Neural cell (in vitro differentiated cells): ENCODE measurements around the gene MYPN. TPM values are rescaled to one million over a fixed set of nuclear protein-coding genes. Genes with fewer than 3 reads are reported as not detected.
A peak's percentile ranks its signal among the peaks of the same experiment; 100 is the strongest.
"Not testable (repeated sequence)": the region's sequence is repeated elsewhere in the genome, so short reads cannot be mapped to it uniquely, and the experiment has no call there.

Source experiments
- H2AFZ ChIP-seq: fragments of 200-600, 300-800 bp; sonication (generic), shearing (Covaris generic); 2 replicates; pipeline ENCODE4 v1.6.0; 2014; ENCODE audit warnings: low read depth, mild to moderate bottlenecking, antibody characterized with exemption, low read length, moderate library complexity
- H3F3A ChIP-seq: fragments of 200-600 bp; shearing (Covaris generic); 2 replicates; pipeline ENCODE4 v1.6.1; 2016; ENCODE audit warnings: mild to moderate bottlenecking, moderate library complexity, mixed read lengths, antibody characterized with exemption, low read length; ENCODE audit not compliant: insufficient read depth, poor library complexity, severe bottlenecking
- H3K27ac ChIP-seq: fragments of 200-600, 300-800 bp; sonication (generic), shearing (Covaris generic); 2 replicates; pipeline ENCODE4 v1.5.1; 2014; ENCODE audit warnings: mild to moderate bottlenecking, low read length, moderate library complexity
- H3K27me3 ChIP-seq: fragments of 300-800, 200-600 bp; sonication (generic), shearing (Covaris generic); 2 replicates; pipeline ENCODE4 v1.6.0; 2014; ENCODE audit warnings: mild to moderate bottlenecking, low read depth, low read length, moderate library complexity; ENCODE audit not compliant: insufficient read depth
- H3K36me3 ChIP-seq: fragments of 300-800, 200-600 bp; sonication (generic), shearing (Covaris generic); 2 replicates; pipeline ENCODE4 v1.5.1; 2014; ENCODE audit warnings: mild to moderate bottlenecking, antibody characterized with exemption, low read length, moderate library complexity; ENCODE audit not compliant: insufficient read depth
- H3K4me2 ChIP-seq: fragments of 300-800, 200-600 bp; sonication (generic), shearing (Covaris generic); 2 replicates; pipeline ENCODE4 v1.6.0; 2014; ENCODE audit warnings: mild to moderate bottlenecking, low read length
- H3K4me3 ChIP-seq: fragments of 300-800, 200-600 bp; sonication (generic), shearing (Covaris generic); 2 replicates; pipeline ENCODE4 v1.5.1; 2014; ENCODE audit warnings: mild to moderate bottlenecking, low read length, moderate library complexity
- H3K79me2 ChIP-seq: fragments of 200-600 bp; shearing (Covaris generic); replicated peaks from 2 replicates; pipeline ENCODE4 v1.6.0; 2014; ENCODE audit warnings: mild to moderate bottlenecking, low read length, moderate library complexity; ENCODE audit not compliant: insufficient read depth
- H3K9ac ChIP-seq: fragments of 300-800, 200-600 bp; sonication (generic), shearing (Covaris generic); 2 replicates; pipeline ENCODE4 v1.6.1; 2016; ENCODE audit warnings: mild to moderate bottlenecking, low read length, mixed read lengths
- H3K9me2 ChIP-seq: fragments of 200-600 bp; shearing (Covaris generic); 2 replicates; pipeline ENCODE4 v1.6.1; 2016; ENCODE audit warnings: mild to moderate bottlenecking, low read length, mixed read lengths; ENCODE audit not compliant: insufficient read depth
- H3K9me3 ChIP-seq: fragments of 200-600, 300-800 bp; sonication (generic), shearing (Covaris generic); 2 replicates; pipeline ENCODE4 v1.6.1; 2016; ENCODE audit warnings: mild to moderate bottlenecking, mixed run types, low read length, moderate library complexity, mixed read lengths
- H4K20me1 ChIP-seq: fragments of 200-600 bp; shearing (Covaris generic); 2 replicates; pipeline ENCODE4 v1.6.1; 2016; ENCODE audit warnings: mild to moderate bottlenecking, mixed run types; ENCODE audit not compliant: insufficient read depth
- CTCF ChIP-seq: fragments of 450-650 bp; IDR thresholded peaks from 2 replicates; pipeline ENCODE4 v1.5.1; 2014; ENCODE audit warnings: antibody characterized with exemption, mild to moderate bottlenecking, moderate library complexity; ENCODE audit not compliant: poor library complexity, severe bottlenecking
- EP300 ChIP-seq: fragments of 450-650 bp; conservative IDR thresholded peaks from 2 replicates; pipeline ENCODE4 v1.6.1; 2014; ENCODE audit warnings: antibody characterized with exemption, mild to moderate bottlenecking, moderate library complexity; ENCODE audit not compliant: poor library complexity, severe bottlenecking
- EZH2 ChIP-seq: fragments of 200-600, 300-800 bp; shearing (Covaris generic), sonication (generic); IDR thresholded peaks from 2 replicates; pipeline ENCODE4 v1.6.1; 2014; ENCODE audit warnings: antibody characterized with exemption, low read length, borderline replicate concordance, mild to moderate bottlenecking; ENCODE audit not compliant: insufficient read depth, poor library complexity, severe bottlenecking
- MXI1 ChIP-seq: fragments of 450-650 bp; conservative IDR thresholded peaks from 2 replicates; pipeline ENCODE4 v1.6.1; 2014; ENCODE audit warnings: antibody characterized with exemption, mild to moderate bottlenecking; ENCODE audit not compliant: poor library complexity, severe bottlenecking
- POLR2AphosphoS5 ChIP-seq: IDR thresholded peaks from 2 replicates; pipeline ENCODE4 v1.6.1; 2012
- RAD21 ChIP-seq: fragments of 450-650 bp; conservative IDR thresholded peaks from 2 replicates; pipeline ENCODE4 v1.6.1; 2014; ENCODE audit warnings: antibody characterized with exemption, mild to moderate bottlenecking, moderate library complexity
- SMC3 ChIP-seq: fragments of 450-650 bp; conservative IDR thresholded peaks from 2 replicates; pipeline ENCODE4 v1.6.1; 2014; ENCODE audit warnings: antibody characterized with exemption, mild to moderate bottlenecking, moderate library complexity; ENCODE audit not compliant: poor library complexity
- TAF1 ChIP-seq: IDR thresholded peaks from 2 replicates; pipeline ENCODE4 v1.6.1; 2012; ENCODE audit warnings: low read depth
- polyA plus RNA-seq: library from polyadenylated mRNA; depleted of rRNA; stranded (reverse); fragments of >200 nt; gene quantifications from 2 replicates; pipeline ENCODE4 v1.2.3, GENCODE V29; 2014
- TF ChIP-seq, protein P1 (sequence below): IDR thresholded peaks from 2 replicates; pipeline ENCODE4 v1.6.1; 2012; ENCODE audit warnings: borderline replicate concordance

Gene MYPN
- polyA plus RNA-seq, 1 donor from 2014 or later = not detected

DNA sequence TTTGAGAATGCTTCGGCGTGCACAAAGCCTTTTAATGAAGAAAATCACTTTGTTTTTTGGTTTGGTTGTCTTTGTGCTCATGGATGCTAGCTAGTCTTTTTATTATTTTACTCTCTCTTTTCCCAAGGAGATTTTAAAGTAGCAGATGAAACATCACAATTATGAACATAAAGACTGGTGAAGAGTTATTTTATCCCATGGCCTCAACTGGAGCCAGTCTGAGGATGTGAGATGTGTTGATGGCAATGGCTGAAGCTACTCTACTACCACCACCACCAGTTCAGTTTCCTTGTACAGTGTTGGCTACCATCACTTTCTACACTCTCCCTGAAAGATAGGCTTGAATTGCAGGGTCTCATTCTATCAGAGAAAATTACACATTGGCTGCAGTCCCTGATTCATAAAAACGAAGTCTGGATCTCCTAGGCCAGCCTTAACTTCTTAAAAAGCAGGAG is 33.7 kb upstream of the MYPN start:
- Histone ChIP-seq H3K36me3 (no peaks in the 10 kb centered on the region), H3K27ac (peak overlapping the region; percentile 43), H4K20me1 (no peaks in the 10 kb centered on the region), H3F3A (no peaks in the 10 kb centered on the region), H3K27me3 (no peaks in the 10 kb centered on the region), H2AFZ (peak overlapping the region; percentile 97), H3K4me2 (peak overlapping the region; percentile 79), H3K9me2 (no peaks in the 10 kb centered on the region), H3K9ac (peak overlapping the region; percentile 27), H3K9me3 (no peaks in the 10 kb centered on the region), H3K79me2 (peaks cover 38% of the 10 kb centered on the region), H3K4me3 (peak overlapping the region; percentile 100)
- no peak for TF ChIP-seq EP300
- TF ChIP-seq, protein P1, sequence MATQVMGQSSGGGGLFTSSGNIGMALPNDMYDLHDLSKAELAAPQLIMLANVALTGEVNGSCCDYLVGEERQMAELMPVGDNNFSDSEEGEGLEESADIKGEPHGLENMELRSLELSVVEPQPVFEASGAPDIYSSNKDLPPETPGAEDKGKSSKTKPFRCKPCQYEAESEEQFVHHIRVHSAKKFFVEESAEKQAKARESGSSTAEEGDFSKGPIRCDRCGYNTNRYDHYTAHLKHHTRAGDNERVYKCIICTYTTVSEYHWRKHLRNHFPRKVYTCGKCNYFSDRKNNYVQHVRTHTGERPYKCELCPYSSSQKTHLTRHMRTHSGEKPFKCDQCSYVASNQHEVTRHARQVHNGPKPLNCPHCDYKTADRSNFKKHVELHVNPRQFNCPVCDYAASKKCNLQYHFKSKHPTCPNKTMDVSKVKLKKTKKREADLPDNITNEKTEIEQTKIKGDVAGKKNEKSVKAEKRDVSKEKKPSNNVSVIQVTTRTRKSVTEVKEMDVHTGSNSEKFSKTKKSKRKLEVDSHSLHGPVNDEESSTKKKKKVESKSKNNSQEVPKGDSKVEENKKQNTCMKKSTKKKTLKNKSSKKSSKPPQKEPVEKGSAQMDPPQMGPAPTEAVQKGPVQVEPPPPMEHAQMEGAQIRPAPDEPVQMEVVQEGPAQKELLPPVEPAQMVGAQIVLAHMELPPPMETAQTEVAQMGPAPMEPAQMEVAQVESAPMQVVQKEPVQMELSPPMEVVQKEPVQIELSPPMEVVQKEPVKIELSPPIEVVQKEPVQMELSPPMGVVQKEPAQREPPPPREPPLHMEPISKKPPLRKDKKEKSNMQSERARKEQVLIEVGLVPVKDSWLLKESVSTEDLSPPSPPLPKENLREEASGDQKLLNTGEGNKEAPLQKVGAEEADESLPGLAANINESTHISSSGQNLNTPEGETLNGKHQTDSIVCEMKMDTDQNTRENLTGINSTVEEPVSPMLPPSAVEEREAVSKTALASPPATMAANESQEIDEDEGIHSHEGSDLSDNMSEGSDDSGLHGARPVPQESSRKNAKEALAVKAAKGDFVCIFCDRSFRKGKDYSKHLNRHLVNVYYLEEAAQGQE = peak; percentile 14

- not testable (repeated sequence) for H3K9me2 ChIP-seq, H3K36me3 ChIP-seq, H3F3A ChIP-seq, H3K9me3 ChIP-seq, H4K20me1 ChIP-seq, H3K4me2 ChIP-seq, H3K27ac ChIP-seq, H3K9ac ChIP-seq, H2AFZ ChIP-seq, H3K4me3 ChIP-seq, H3K27me3 ChIP-seq
- peaks cover 32% of the 10 kb centered on the region for H3K79me2 ChIP-seq
Observed at GRCh38 chr10:68076081-68076480, 33.2 kb upstream of the MYPN start.

GRCh38 chr10:68077026-68077425 is 32.3 kb upstream of the MYPN start:
- H3K27ac ChIP-seq = no peak overlapping the region
- H2AFZ ChIP-seq = no peak overlapping the region
- H3K27me3 ChIP-seq = no peaks in the 10 kb centered on the region
- no peaks in the 10 kb centered on the region for H3K36me3 ChIP-seq
- no peak overlapping the region for H3K9ac ChIP-seq
- H3K79me2 ChIP-seq = peaks cover 23% of the 10 kb centered on the region
- TF ChIP-seq, protein P1 = no peak
- no peak for TF ChIP-seq POLR2AphosphoS5
- no peak for TF ChIP-seq CTCF
- TF ChIP-seq MXI1 = no peak
- no peak for TF ChIP-seq SMC3
- no peak for TF ChIP-seq RAD21
- TF ChIP-seq EP300 = no peak
- TF ChIP-seq EZH2 = no peak
- TF ChIP-seq TAF1 = no peak
- H3F3A ChIP-seq = no peaks in the 10 kb centered on the region
- no peaks in the 10 kb centered on the region for H3K9me2 ChIP-seq
- no peaks in the 10 kb centered on the region for H4K20me1 ChIP-seq
- no peak overlapping the region for H3K4me2 ChIP-seq
- H3K9me3 ChIP-seq = no peaks in the 10 kb centered on the region
- no peak overlapping the region for H3K4me3 ChIP-seq
